Memory B cell (primary cell): ENCODE measurements around the gene ONECUT3.

Source experiments
- ATAC-seq: fragments of 150-1000 bp; cut with Tn5 transposase; 2 replicates; pipeline ENCODE4 v1.10.0; 2021; ENCODE audit warnings: low read depth, mild to moderate bottlenecking, moderate library complexity
- DNase-seq, 2 donors: peaks; one replicate each; pipeline ENCODE4 v3.0.0; 2022; ENCODE audit warnings: low spot score in 2 of 2
- H3K27ac Mint-ChIP-seq: one replicate; pipeline ENCODE4 v1.8.0; 2022; ENCODE audit warnings: mild to moderate bottlenecking, moderate library complexity, mixed read lengths
- H3K27me3 Mint-ChIP-seq: one replicate; pipeline ENCODE4 v1.8.0; 2022; ENCODE audit warnings: mixed read lengths
- H3K36me3 Mint-ChIP-seq: one replicate; pipeline ENCODE4 v1.8.0; 2022; ENCODE audit warnings: mild to moderate bottlenecking, mixed read lengths
- H3K4me1 Mint-ChIP-seq: one replicate; pipeline ENCODE4 v1.8.0; 2022; ENCODE audit warnings: mixed read lengths
- H3K4me3 Mint-ChIP-seq: one replicate; pipeline ENCODE4 v1.8.0; 2022; ENCODE audit warnings: mild to moderate bottlenecking, moderate library complexity, mixed read lengths
- H3K9me3 Mint-ChIP-seq: one replicate; pipeline ENCODE4 v1.8.0; 2022; ENCODE audit warnings: mixed read lengths

ONECUT3 gene

DNA sequence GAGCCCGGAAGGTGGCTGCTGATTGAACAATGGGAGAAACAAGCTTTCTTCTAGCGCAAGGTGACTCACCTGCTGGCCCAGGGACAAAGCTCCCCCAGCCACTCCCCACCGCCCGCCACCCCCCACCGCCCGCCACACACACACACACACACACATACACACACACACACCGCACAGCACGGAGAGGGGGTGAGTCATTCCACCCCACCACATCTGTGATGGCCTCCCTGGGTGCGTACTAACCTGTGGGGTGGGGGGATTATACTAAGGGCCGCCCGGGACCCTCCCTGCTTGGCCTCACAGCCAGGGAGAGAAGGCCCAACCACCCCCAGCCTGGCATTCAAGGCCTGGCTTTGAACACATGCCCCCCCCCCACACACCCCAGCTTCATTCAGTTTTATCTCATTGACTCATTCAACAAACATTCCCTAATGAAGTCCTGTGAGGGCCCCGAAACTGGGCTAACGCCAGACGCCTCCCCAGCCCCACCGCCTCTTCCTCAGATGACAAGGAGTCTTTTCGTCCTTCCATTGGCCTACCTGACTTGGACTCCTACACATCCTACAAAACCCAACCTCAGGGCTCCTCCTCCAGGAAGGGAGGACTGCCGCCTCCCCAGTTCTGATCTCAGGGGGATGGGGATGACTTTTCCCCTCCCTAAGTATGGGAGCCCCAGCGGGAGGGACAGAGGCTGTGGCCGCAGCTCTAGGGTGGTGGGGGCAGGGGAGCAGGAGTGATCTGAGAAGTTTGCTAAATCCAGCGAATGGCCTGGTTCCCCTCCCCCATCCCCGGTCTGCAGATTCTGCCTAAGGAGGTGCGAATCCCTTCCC lies 5.8 kb upstream of the ONECUT3 start:
- DNase-seq, result no peak
- peak overlapping the region; percentile 53 for H3K27ac Mint-ChIP-seq
- H3K27me3 Mint-ChIP-seq, result peaks cover 16% of the 10 kb centered on the region
- H3K9me3 Mint-ChIP-seq, result no peaks in the 10 kb centered on the region
- H3K4me1 Mint-ChIP-seq, result peaks cover 15% of the 10 kb centered on the region
- no peak for ATAC-seq
- H3K36me3 Mint-ChIP-seq, result no peaks in the 10 kb centered on the region
- peak overlapping the region; percentile 70 for H3K4me3 Mint-ChIP-seq

DNA sequence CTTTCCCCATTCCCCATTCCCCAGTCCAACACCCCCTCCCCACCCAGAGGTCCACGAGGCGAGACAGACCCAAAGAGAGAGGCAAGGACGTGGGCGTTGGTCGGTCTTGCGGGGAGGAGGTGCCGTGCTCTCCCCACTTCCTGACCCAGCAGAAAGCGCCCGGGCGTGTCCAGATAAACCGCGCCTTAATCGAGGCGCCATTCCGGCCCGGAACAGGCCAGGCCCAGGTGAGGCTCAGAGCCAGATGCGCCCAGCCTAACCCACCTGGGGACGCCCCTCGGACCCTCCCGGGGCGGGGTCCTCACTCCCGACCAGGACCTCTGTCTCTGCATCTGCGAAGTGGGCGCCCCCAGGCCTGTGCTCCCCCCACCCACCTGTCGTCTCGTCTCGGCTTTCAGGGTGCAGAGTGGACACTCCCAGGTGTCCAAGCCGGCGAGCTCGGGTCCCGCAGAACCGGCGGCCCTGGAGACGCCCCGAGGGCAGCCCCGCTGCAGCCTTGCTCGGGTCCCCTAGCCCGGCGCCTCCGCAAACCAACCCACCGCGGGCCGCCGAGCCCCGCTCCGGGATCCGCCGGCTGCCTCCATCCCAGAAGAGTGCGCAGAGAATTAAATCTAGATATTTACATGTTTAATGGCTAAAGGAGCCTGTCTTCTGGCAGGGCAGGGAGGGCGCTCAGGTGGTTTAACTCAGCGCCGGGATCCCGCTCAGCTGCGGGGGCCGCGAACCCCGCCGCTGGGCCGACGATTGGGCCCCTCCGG lies 5.0 kb upstream of the ONECUT3 start:
- peak overlapping the region; percentile 53 for H3K27ac Mint-ChIP-seq
- peaks cover 19% of the 10 kb centered on the region for H3K4me1 Mint-ChIP-seq
- H3K9me3 Mint-ChIP-seq, result no peaks in the 10 kb centered on the region
- H3K36me3 Mint-ChIP-seq, result no peaks in the 10 kb centered on the region
- DNase-seq, result peak in 1 of 2 donors; percentile 37
- H3K4me3 Mint-ChIP-seq, result peak overlapping the region; percentile 70
- peaks cover 21% of the 10 kb centered on the region for H3K27me3 Mint-ChIP-seq
- ATAC-seq, result peak; percentile 60

DNA sequence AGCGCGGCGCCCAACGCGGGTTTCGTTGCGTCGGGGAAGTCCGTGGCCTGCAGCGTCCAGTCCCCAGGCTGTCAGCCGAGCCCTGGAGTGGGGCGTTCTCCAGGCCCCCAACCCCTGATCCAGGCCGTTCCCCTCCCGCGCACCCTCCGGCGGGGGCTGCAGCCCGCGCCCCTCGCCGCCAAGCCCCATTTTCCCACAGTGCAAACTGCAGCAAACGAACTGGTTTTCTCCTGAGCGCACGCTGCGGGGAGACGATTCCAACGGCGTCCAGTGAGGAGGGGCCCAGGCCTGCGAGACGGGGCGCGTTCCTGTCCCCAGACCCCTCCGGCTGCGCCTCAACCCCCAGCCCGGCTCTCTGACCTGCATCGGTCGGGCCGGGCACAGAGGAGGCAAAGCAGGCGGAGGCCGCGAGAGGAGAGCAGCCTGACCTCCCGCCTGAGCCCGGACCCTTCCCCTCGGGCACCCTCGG lies 4.4 kb upstream of the ONECUT3 start:
- Mint-ChIP-seq H3K27ac (no peak overlapping the region), H3K4me1 (peaks cover 19% of the 10 kb centered on the region), H3K36me3 (no peaks in the 10 kb centered on the region), H3K9me3 (no peaks in the 10 kb centered on the region), H3K4me3 (no peak overlapping the region), H3K27me3 (peaks cover 21% of the 10 kb centered on the region)
- DNase-seq (no peak), ATAC-seq (no peak)

DNA sequence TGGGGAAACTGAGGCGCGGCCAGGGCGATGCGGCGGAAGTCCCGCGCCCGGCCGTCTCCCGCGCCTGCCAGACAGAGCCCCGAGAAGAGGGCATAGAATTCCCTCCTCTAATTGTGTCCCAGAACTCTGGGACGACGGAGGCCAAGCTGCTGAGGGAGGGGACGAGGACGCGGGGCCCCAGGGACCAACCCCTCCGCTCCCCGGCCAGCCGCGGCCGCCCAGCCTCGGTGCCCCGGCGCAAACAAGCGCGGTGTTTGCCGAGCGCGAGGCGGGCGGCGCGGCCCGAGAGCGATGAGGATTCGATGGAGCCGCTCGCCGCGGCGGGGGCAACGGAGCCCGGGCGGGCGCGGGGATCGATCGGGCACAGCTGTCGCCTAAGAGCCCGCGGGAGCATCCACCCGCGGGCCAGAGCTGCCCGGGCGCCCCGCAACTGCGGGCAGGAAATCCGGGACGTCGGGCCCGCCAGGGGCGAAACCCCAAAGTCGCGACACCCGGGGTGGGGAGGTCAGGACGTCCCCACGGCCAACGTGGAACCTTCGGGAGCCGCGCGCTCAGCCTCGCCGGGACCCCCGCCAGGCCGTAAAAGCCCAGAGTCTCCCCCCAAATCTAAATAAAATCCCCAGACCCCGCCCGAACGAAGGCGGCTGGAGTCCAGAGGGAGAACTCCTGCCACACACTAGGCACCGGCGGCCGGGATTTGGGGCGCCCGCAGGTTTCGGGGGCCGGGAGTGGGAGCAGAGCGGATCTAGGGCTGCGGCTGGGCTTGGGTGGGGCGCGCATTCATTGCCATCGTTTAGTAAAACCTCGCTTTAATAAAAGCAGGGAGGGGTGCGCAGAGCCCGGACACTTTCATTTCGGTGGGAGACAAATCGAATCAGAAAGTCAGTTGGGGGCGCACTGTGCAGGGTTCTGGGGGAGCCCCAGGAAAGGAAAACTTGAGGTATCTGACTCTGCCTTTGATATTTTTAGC lies 3.6 kb upstream of the ONECUT3 start:
- no peak for ATAC-seq
- no peak overlapping the region for H3K4me3 Mint-ChIP-seq
- no peak overlapping the region for H3K27ac Mint-ChIP-seq
- no peaks in the 10 kb centered on the region for H3K9me3 Mint-ChIP-seq
- no peaks in the 10 kb centered on the region for H3K36me3 Mint-ChIP-seq
- DNase-seq, result no peak
- peaks cover 21% of the 10 kb centered on the region for H3K27me3 Mint-ChIP-seq
- H3K4me1 Mint-ChIP-seq, result peaks cover 19% of the 10 kb centered on the region

DNA sequence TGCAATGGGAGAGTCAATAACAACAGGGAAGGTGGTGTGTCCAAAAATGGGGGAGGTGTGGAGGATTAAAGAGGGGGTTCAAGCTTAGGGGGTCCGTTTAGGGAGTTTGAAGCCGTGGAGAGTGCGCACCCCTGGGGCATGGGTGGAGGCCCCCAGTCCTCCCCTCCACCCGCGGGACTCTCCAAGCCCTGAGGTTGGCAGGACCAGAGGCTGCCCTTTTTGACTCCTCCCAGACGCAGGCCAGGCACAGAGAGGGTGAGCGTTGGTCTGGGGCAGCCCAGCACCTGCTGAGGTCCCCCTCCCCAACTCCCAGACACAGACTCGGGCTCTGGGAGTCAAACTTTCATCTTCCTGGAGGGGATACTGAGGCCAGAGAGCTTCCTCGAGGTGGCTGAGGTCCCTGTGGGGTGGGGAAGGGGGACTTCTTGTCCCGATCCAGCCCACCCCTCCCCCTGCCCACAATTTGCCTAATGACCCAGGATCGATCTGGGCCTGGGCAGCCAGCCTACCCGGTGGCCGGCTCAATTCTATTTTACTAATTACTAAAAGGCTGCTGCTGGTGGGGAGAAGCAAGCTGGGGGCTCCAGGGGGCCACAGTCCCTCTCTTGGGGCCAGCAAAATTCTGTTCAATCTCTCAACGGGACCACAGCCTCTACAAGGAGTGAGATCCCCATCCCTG lies 2.8 kb upstream of the ONECUT3 start:
- Mint-ChIP-seq H3K27ac (no peak overlapping the region), H3K27me3 (peaks cover 21% of the 10 kb centered on the region), H3K4me3 (no peak overlapping the region)

DNA sequence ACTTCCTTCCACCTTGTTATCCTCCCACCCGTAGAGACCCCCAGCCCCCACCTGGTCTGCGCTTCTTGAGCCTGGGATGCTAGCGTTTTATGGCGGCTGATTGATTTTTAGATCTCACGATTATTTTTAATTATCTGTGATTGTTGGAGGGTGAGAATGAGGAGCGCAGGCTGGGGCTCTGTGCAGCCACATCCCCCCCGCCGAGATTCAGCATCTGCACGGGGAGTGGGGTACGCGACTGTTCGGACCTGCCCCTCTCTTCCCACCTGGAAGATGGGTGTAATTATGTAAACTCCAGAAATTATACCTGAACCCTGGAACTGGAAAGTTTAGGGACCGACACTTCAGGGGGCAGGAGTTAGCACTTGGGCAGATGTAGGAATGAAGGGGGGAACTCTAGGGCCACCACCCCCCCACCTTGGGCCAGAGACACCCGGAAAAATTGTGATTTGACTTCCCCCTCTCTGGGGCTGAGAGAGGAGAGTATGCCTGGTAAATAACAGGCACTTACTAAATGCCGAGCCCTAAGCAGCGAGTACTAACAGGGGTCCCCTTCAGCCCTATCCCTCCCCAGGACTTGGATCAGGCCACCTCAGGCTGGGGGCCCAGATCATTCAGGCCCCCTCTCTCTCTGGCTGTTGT lies 1.8 kb upstream of the ONECUT3 start:
- ATAC-seq (no peak), DNase-seq (no peak)
- no peak overlapping the region for H3K27ac Mint-ChIP-seq
- H3K36me3 Mint-ChIP-seq, result no peaks in the 10 kb centered on the region
- no peak overlapping the region for H3K4me3 Mint-ChIP-seq
- H3K4me1 Mint-ChIP-seq, result peaks cover 18% of the 10 kb centered on the region
- no peaks in the 10 kb centered on the region for H3K9me3 Mint-ChIP-seq
- peaks cover 20% of the 10 kb centered on the region for H3K27me3 Mint-ChIP-seq

More for the DNA sequence above, 2.8 kb upstream of the ONECUT3 start:
- DNase-seq (no peak), ATAC-seq (no peak)
- H3K4me1 Mint-ChIP-seq, result peaks cover 19% of the 10 kb centered on the region
- no peaks in the 10 kb centered on the region for H3K36me3 Mint-ChIP-seq
- no peaks in the 10 kb centered on the region for H3K9me3 Mint-ChIP-seq

DNA sequence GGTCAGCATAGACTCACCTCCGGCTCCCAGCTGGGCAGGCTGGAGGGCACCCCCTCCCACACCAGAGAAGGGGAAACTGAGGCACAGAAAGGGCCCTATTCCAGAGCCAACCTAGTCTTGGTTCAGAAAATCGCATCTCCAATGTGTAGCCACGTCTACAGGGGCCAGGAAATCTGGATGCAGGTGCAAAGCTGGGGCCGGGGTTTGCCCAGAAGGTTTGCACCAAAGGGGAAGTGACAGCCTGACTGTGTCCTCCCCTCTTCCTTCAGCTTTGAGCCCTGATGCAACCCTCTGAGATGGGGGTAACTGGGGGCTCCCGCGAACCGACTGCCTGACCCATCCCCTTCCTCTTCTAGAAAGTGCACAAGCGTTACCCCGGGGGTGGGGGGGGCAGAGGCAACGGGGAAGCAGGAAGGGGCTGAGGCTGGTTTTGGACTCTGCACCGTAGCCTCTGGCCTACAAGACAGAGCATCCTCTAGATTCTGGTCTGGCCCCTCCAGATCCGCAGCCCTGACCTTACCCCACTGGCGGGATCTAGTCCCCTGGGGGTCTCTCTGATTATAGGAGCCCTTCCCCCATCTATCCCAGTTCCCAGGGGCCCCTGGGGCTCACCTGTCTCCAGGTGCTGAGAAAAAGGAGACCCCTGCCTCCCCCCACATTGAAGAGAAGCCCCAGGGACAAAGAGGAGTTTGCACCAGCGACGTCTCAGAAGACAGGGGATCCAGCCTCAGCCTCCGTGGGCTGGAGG lies 1.1 kb upstream of the ONECUT3 start:
- Mint-ChIP-seq H3K27ac (peak overlapping the region; percentile 94), H3K27me3 (peaks cover 23% of the 10 kb centered on the region), H3K9me3 (no peaks in the 10 kb centered on the region), H3K4me1 (peaks cover 21% of the 10 kb centered on the region), H3K36me3 (no peaks in the 10 kb centered on the region), H3K4me3 (no peak overlapping the region)
- ATAC-seq (peak; percentile 72), DNase-seq (no peak)

DNA sequence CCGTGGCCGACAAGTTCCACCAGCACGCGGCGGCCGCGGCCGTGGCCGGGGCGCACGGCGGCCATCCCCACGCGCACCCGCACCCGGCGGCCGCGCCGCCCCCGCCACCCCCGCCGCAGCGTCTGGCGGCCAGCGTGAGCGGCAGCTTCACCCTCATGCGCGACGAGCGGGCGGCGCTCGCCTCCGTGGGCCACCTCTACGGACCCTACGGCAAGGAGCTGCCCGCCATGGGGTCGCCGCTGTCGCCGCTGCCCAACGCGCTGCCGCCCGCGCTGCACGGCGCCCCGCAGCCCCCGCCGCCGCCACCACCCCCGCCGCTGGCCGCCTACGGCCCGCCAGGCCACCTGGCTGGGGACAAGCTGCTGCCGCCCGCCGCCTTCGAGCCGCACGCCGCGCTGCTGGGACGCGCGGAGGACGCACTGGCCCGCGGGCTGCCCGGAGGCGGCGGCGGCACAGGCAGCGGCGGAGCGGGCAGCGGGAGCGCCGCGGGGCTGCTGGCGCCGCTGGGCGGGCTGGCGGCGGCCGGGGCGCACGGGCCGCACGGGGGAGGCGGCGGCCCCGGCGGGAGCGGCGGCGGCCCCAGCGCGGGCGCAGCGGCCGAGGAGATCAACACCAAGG lies 821 bp downstream of the ONECUT3 start:
- ATAC-seq (no peak), DNase-seq (peak in 1 of 2 donors; percentile 9)
- peaks cover 2% of the 10 kb centered on the region for H3K36me3 Mint-ChIP-seq
- no peaks in the 10 kb centered on the region for H3K9me3 Mint-ChIP-seq
- H3K27ac Mint-ChIP-seq, result no peak overlapping the region
- H3K27me3 Mint-ChIP-seq, result peaks cover 23% of the 10 kb centered on the region
- peaks cover 15% of the 10 kb centered on the region for H3K4me1 Mint-ChIP-seq
- no peak overlapping the region for H3K4me3 Mint-ChIP-seq

DNA sequence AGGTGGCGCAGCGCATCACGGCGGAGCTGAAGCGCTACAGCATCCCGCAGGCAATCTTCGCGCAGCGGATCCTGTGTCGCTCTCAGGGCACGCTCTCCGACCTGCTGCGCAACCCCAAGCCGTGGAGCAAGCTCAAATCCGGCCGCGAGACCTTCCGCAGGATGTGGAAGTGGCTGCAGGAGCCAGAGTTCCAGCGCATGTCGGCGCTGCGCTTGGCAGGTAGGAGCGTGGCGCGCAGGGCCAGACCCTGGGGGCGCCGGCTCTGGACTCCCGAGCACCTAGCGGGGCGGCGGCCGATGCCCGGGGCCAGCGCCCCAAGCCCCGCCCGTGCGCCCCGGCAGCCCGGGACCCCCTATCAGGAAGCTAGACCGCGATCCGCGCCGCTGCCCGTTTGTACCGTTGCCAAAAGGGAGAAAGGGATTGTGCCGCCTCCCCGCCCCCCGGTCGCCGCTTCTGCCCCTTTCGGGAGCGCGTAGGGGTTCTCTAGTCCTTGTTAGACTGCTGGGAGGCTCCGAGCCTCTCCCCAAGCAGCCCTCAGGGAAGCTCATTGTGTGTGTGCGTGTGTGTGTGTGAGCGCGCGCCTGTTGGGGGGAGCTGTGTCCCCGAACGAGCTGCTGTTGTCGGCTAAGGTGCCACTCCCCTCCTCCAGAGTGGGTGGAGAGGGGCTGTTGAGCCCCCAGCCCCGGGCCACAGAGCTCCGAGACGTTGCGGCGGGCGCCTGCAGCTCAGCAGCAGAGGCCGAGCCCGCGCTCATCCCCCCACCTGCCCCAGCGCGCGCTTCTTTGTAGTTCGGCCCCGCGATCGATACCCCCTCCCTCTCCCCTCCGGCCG lies 1.5 kb downstream of the ONECUT3 start:
- Mint-ChIP-seq H3K36me3 (peaks cover 2% of the 10 kb centered on the region), H3K4me3 (no peak overlapping the region), H3K9me3 (no peaks in the 10 kb centered on the region), H3K4me1 (peaks cover 15% of the 10 kb centered on the region), H3K27me3 (peaks cover 23% of the 10 kb centered on the region), H3K27ac (peak overlapping the region; percentile 85)
- ATAC-seq, result no peak
- DNase-seq, result peak in 1 of 2 donors; percentile 34

DNA sequence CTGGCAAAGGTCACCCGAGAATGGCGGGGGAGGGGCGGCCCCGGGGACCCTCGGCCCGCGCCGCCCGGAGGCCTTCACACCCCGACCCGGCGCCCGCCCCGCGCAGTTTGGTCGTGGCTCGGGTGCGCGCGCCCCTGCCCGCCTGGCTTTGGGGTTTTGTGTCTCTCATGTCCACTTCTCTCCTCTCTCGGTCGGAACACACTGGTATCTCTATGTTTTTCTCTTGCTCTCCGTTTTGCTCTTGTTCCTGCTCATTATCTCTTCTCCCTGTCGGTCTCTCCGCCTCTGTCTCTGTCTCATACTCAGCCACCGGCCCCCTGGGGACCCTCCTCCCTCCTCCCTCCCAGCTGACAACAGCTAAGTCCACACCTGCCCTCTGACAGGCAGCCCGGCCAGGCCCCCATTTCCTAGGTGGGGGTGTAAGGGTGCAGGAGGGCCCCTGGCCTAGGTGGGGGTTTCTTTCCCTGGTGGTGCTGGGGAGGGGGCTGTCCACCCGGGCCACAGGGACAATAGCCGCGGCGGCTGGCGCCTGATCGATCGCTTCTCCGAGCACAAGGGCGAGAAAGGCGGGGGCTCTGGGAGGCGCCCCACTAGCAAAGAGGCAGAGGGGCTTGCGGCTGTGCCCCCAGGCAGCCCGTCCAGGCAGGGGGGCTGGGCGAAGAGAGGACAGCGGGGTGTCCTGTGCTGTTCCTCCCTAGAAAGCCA lies 2.3 kb downstream of the ONECUT3 start:
- H3K4me3 Mint-ChIP-seq, result peak overlapping the region; percentile 61

DNA sequence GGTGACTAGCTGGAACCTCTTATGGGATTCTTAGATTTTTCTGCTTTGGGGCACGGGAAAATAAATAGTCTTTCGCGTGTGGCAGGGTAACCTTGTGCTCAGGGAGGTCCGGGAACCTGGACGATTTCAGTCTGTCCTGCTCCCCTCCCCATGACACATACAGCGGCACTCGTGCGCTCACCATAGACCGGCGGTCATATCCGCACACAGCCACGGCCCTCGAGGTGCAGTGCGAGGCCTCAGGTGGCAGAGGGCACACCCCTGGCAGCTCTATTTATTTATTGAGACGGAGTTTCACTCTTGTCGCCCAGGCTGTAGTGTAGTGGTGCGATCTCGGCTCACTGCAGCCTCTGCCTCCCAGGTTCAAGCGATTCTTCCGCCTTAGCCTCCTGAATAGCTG lies 3.0 kb downstream of the ONECUT3 start:
- DNase-seq (peak in 1 of 2 donors; percentile 14), ATAC-seq (no peak)
- H3K36me3 Mint-ChIP-seq, result peaks cover 2% of the 10 kb centered on the region
- H3K4me1 Mint-ChIP-seq, result peaks cover 12% of the 10 kb centered on the region
- peaks cover 27% of the 10 kb centered on the region for H3K27me3 Mint-ChIP-seq
- no peak overlapping the region for H3K27ac Mint-ChIP-seq
- H3K9me3 Mint-ChIP-seq, result no peaks in the 10 kb centered on the region
- H3K4me3 Mint-ChIP-seq, result no peak overlapping the region

More for the DNA sequence above, 2.3 kb downstream of the ONECUT3 start:
- no peak for DNase-seq
- Mint-ChIP-seq H3K27ac (peak overlapping the region; percentile 85), H3K9me3 (no peaks in the 10 kb centered on the region), H3K36me3 (peaks cover 2% of the 10 kb centered on the region), H3K27me3 (peaks cover 22% of the 10 kb centered on the region), H3K4me1 (peaks cover 12% of the 10 kb centered on the region)
- ATAC-seq, result no peak
